Thoracic aorta (tissue), 2 donors: ENCODE measurements around the gene ZBTB9. TPM values are rescaled to one million over a fixed set of nuclear protein-coding genes. Genes with fewer than 3 reads are reported as not detected.

Experiments used
- ATAC-seq: fragments of 150-250 bp; one replicate; pipeline ENCODE4 v1.8.0; 2017; ENCODE audit warnings: low read depth; ENCODE audit not compliant: insufficient number of reproducible peaks, low FRiP score
- DNase-seq: peaks from one replicate; pipeline ENCODE4 v3.0.0-alpha.2; 2020; ENCODE audit warnings: low spot score
- H3K27ac ChIP-seq, 2 donors: fragments of 200-600 bp; sonication (generic); 1 replicate in 1 of 2; 2 replicates in 1 of 2; pipeline ENCODE4 v1.5.1; 2016; ENCODE audit warnings: mild to moderate bottlenecking in 2 of 2, moderate library complexity in 2 of 2
- H3K27me3 ChIP-seq: fragments of 200-600 bp; sonication (generic); replicated peaks from 2 replicates; pipeline ENCODE4 v1.6.0; 2016; ENCODE audit warnings: mild to moderate bottlenecking; ENCODE audit not compliant: insufficient read depth
- H3K36me3 ChIP-seq: fragments of 200-600 bp; sonication (generic); one replicate; pipeline ENCODE4 v1.5.1; 2016
- H3K4me1 ChIP-seq, 2 donors: fragments of 200-600 bp; sonication (generic); 1 replicate in 1 of 2; 2 replicates in 1 of 2; pipeline versions ENCODE4 v1.5.1 to v1.6.0; 2016; ENCODE audit warnings: low read depth in 2 of 2, mild to moderate bottlenecking in 1 of 2; ENCODE audit not compliant: control insufficient read depth in 1 of 2
- H3K4me3 ChIP-seq: fragments of 200-600 bp; sonication (generic); 2 replicates; pipeline ENCODE4 v1.5.1; 2016; ENCODE audit warnings: mild to moderate bottlenecking
- H3K9me3 ChIP-seq: fragments of 200-600 bp; sonication (generic); 2 replicates; pipeline ENCODE4 v1.5.1; 2016
- total RNA-seq, 2 donors: library from RNA; depleted of rRNA; stranded (reverse); fragments of >200 nt; gene quantifications; one replicate each; pipeline versions ENCODE4 v1.1.0 to v1.2.3, GENCODE V29; 2016
- TF ChIP-seq, protein P1 (sequence below): fragments of 200-600 bp; sonication (generic); IDR thresholded peaks from one replicate; pipeline ENCODE4 v1.5.1; 2019; ENCODE audit warnings: antibody characterized with exemption

The ZBTB9 gene
- total RNA-seq, 2 donors from 2014 or later, result 1.1 to 7.1 TPM

DNA sequence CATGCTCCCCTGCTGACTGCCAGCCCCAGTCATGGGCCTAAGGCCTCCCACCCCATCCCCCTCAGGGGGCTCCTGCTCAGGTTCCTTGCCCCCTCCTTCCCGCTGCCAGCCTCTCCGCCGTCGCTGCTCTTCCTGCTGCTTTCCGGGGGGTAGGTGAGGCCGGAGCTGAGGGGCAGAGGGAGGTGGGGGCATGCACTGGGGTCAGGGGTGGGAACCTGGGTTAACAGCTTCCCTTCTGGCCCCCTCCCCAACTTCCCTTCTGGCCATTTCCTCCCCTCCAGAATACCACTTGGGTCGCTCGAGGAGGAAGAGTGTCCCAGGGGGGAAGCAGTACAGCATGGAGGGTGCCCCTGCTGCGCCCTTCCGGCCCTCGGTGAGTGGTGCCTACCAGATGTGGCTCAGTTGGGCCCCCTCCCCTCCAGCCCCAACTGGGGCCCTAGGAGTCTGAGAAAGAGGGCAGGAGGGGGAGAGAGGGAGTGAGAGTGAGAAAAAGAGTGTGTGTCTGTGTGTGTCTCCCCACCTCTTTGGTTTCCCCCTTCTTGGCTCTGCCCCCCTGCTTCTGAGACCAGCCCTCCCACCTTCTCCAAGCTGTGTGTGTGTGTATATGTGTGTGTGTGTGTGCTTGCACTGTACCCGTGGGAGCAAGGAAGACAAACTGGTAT lies 22.4 kb upstream of the ZBTB9 start:
- H3K27ac ChIP-seq, result no peak overlapping the region
- DNase-seq, result no peak
- no peak for ATAC-seq
- H3K27me3 ChIP-seq, result no peaks in the 10 kb centered on the region
- H3K4me1 ChIP-seq, result peaks cover 10 to 52% of the 10 kb centered on the region in 2 donors
- no peaks in the 10 kb centered on the region for H3K9me3 ChIP-seq
- TF ChIP-seq, protein P1, sequence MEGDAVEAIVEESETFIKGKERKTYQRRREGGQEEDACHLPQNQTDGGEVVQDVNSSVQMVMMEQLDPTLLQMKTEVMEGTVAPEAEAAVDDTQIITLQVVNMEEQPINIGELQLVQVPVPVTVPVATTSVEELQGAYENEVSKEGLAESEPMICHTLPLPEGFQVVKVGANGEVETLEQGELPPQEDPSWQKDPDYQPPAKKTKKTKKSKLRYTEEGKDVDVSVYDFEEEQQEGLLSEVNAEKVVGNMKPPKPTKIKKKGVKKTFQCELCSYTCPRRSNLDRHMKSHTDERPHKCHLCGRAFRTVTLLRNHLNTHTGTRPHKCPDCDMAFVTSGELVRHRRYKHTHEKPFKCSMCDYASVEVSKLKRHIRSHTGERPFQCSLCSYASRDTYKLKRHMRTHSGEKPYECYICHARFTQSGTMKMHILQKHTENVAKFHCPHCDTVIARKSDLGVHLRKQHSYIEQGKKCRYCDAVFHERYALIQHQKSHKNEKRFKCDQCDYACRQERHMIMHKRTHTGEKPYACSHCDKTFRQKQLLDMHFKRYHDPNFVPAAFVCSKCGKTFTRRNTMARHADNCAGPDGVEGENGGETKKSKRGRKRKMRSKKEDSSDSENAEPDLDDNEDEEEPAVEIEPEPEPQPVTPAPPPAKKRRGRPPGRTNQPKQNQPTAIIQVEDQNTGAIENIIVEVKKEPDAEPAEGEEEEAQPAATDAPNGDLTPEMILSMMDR, result no peak
- peaks cover 4% of the 10 kb centered on the region for H3K36me3 ChIP-seq
- no peak overlapping the region for H3K4me3 ChIP-seq

DNA sequence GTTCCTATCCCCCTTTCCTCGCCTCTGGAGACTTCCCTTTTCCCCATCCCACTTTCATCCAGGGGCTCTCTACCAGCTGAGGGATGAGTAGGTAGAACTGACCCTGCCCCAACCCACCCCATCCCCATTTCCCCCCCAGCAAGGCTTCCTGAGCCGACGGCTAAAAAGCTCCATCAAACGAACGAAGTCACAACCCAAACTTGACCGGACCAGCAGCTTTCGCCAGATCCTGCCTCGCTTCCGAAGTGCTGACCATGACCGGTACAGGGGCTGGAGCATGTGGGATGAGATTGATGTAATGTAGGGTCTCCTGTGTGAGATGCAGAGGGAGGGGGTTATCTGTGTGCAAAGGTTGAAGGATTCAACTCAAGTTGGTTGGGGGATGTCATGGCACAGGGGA lies 21.8 kb upstream of the ZBTB9 start:
- Histone ChIP-seq H3K27ac (no peak overlapping the region), H3K36me3 (peaks cover 9% of the 10 kb centered on the region), H3K4me1 (peaks cover 6 to 47% of the 10 kb centered on the region in 2 donors), H3K9me3 (no peaks in the 10 kb centered on the region), H3K27me3 (no peaks in the 10 kb centered on the region), H3K4me3 (no peak overlapping the region)
- TF ChIP-seq, protein P1, result no peak
- ATAC-seq (no peak), DNase-seq (no peak)

DNA sequence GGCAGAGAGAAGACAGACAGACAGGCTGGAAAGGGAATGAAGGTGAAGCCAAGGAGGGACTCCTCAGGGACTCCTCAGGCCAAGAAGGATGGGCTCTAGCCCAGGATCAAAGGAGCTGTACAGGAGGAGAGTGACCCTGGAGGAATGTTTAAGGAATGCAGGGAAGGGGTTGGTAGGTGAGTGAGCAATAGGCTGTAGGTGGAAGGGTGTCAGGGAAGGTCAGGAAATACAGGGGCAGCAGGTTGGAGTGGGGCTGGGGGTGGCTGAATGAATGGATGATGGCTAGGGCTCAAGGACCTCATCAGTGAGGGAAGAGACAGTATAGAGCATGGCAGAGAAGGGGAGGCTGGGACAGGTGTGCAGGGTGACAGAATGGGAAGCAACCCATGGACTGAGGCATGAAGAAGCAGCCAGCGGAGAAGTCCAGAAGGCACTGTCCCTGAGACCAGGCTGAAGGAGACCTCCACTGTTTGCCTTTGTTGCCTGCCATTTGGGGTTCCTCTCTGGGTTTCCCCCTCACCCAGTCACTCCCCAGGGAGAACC lies 21.3 kb upstream of the ZBTB9 start:
- peaks cover 13% of the 10 kb centered on the region for H3K36me3 ChIP-seq
- H3K27ac ChIP-seq, result no peak overlapping the region
- ATAC-seq, result no peak
- H3K9me3 ChIP-seq, result no peaks in the 10 kb centered on the region
- H3K4me3 ChIP-seq, result no peak overlapping the region
- no peaks in the 10 kb centered on the region for H3K27me3 ChIP-seq
- no peak for DNase-seq
- TF ChIP-seq, protein P1, result no peak
- H3K4me1 ChIP-seq, result peaks cover 6 to 47% of the 10 kb centered on the region in 2 donors

DNA sequence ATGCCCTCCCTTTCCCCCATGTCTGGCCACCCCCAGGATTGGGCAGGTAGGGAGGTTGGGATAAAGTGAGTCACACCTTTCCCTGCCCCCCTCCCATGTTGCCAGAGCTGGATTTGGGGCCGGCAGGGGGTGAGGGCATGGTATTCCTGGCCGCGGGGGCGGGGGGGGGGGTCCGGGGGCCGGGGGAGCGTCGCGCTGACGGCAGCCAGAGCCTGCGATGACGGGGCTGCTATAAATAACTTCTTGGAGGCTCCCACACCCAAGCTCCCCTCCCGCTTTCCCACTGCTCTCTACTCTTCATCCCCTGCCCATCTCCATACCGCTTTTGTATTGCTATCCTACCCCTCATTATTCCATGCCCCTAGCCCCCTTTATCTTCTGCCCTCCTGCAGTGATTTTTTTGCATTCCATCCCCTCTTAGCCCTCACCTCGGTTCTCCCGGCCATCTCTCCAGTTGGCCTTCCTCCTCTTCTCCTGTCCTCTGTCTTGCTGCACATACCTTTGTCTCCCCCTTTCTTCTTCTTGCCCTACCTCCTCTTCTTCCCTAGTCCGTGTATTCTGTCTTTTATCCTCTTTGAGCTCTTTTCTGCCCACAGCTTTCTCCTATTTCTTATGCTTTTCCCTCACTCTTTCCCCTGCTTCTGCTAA lies 20.7 kb upstream of the ZBTB9 start:
- H3K36me3 ChIP-seq, result peaks cover 19% of the 10 kb centered on the region
- TF ChIP-seq, protein P1, result no peak
- no peaks in the 10 kb centered on the region for H3K9me3 ChIP-seq
- H3K27ac ChIP-seq, result no peak overlapping the region
- no peak for DNase-seq
- ATAC-seq, result peak; percentile 35
- H3K4me1 ChIP-seq, result peaks cover 1 to 41% of the 10 kb centered on the region in 2 donors
- H3K27me3 ChIP-seq, result no peaks in the 10 kb centered on the region
- H3K4me3 ChIP-seq, result no peak overlapping the region

DNA sequence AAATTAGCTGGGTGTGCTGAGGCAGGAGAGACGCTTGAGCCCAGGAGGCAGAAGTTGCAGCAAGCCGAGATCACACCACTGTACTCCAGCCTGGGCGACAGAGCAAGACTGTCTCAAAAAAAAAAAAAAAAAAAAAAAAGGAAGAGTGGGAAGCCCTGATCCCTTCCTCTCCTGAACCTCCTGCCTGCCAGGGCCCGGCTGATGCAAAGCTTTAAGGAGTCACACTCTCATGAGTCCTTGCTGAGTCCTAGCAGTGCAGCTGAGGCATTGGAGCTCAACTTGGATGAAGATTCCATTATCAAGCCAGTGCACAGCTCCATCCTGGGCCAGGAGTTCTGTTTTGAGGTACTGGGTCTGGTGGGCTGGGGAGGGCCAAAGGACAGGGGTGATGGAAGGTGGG lies 19.4 kb upstream of the ZBTB9 start:
- H3K27ac ChIP-seq, result no peak overlapping the region
- DNase-seq (no peak), ATAC-seq (no peak)
- peaks cover 24% of the 10 kb centered on the region for H3K36me3 ChIP-seq
- no peaks in the 10 kb centered on the region for H3K27me3 ChIP-seq
- peaks cover 0 to 31% of the 10 kb centered on the region in 2 donors for H3K4me1 ChIP-seq
- TF ChIP-seq, protein P1, result no peak
- H3K4me3 ChIP-seq, result no peak overlapping the region
- H3K9me3 ChIP-seq, result no peaks in the 10 kb centered on the region
